Neural progenitor cell (in vitro differentiated cells): ENCODE results near the gene GRID1. TPM values are rescaled to one million over a fixed set of nuclear protein-coding genes. Genes with fewer than 3 reads are reported as not detected.
A peak's percentile ranks its signal among the peaks of the same experiment; 100 is the strongest.

ENCODE experiments used
- DNase-seq: peaks from one replicate; pipeline ENCODE4 v3.0.0-alpha.2; 2016; ENCODE audit warnings: low spot score
- H2AFZ ChIP-seq: fragments of 200-600 bp; sonication (generic); replicated peaks from 2 replicates; pipeline ENCODE4 v1.6.1; 2016; ENCODE audit warnings: antibody characterized with exemption
- H3F3A ChIP-seq: fragments of 200-600 bp; sonication (generic); 2 replicates; pipeline ENCODE4 v1.6.1; 2016; ENCODE audit warnings: antibody characterized with exemption, low read depth
- H3K27ac ChIP-seq: fragments of 200-600 bp; sonication (generic); 2 replicates; pipeline ENCODE4 v1.5.1; 2016; ENCODE audit warnings: mild to moderate bottlenecking
- H3K27me3 ChIP-seq: fragments of 200-600 bp; sonication (generic); 2 replicates; pipeline ENCODE4 v1.6.1; 2016; ENCODE audit warnings: mild to moderate bottlenecking, moderate library complexity
- H3K36me3 ChIP-seq: fragments of 200-600 bp; sonication (generic); 2 replicates; pipeline ENCODE4 v1.5.1; 2016
- H3K4me1 ChIP-seq: fragments of 200-600 bp; sonication (generic); 2 replicates; pipeline ENCODE4 v1.6.1; 2016; ENCODE audit warnings: mixed run types
- H3K4me2 ChIP-seq: fragments of 200-600 bp; sonication (generic); 2 replicates; pipeline ENCODE4 v1.6.1; 2016
- H3K4me3 ChIP-seq: fragments of 200-600 bp; sonication (generic); 2 replicates; pipeline ENCODE4 v1.5.1; 2016
- H3K79me2 ChIP-seq: fragments of 200-600 bp; sonication (generic); 2 replicates; pipeline ENCODE4 v1.6.1; 2016; ENCODE audit warnings: low read depth
- H3K9ac ChIP-seq: fragments of 200-600 bp; sonication (generic); 2 replicates; pipeline ENCODE4 v1.6.1; 2016
- H3K9me3 ChIP-seq: fragments of 200-600 bp; sonication (generic); 2 replicates; pipeline ENCODE4 v1.5.1; 2016; ENCODE audit warnings: low read depth
- H4K20me1 ChIP-seq: fragments of 200-600 bp; sonication (generic); 2 replicates; pipeline ENCODE4 v1.6.1; 2016; ENCODE audit warnings: low read depth
- H3K27ac Mint-ChIP-seq: 3 replicates; pipeline ENCODE4 v1.8.0; 2021; ENCODE audit warnings: mixed read lengths
- H3K27me3 Mint-ChIP-seq: 2 replicates; pipeline ENCODE4 v1.8.0; 2022; ENCODE audit warnings: low read depth, mild to moderate bottlenecking, inconsistent platforms, moderate library complexity, mixed read lengths; ENCODE audit not compliant: insufficient read depth
- H3K36me3 Mint-ChIP-seq: 3 replicates; pipeline ENCODE4 v1.8.0; 2021; ENCODE audit warnings: mixed read lengths
- H3K4me1 Mint-ChIP-seq: 3 replicates; pipeline ENCODE4 v1.8.0; 2021; ENCODE audit warnings: mixed read lengths
- H3K4me3 Mint-ChIP-seq: 3 replicates; pipeline ENCODE4 v1.8.0; 2021; ENCODE audit warnings: mild to moderate bottlenecking, moderate library complexity, mixed read lengths
- H3K9me3 Mint-ChIP-seq: 3 replicates; pipeline ENCODE4 v1.8.0; 2020; ENCODE audit warnings: mixed read lengths
- CTCF ChIP-seq: fragments of 200-600 bp; sonication (generic); IDR thresholded peaks from 2 replicates; pipeline ENCODE4 v1.5.1; 2017; ENCODE audit warnings: antibody characterized with exemption, mild to moderate bottlenecking
- EZH2 ChIP-seq: fragments of 200-600 bp; sonication (generic); IDR thresholded peaks from 2 replicates; pipeline ENCODE4 v1.6.1; 2017; ENCODE audit warnings: antibody characterized with exemption, mild to moderate bottlenecking, moderate library complexity
- EZH2phosphoT487 ChIP-seq: fragments of 200-600 bp; sonication (generic); IDR thresholded peaks from 2 replicates; pipeline ENCODE4 v1.6.1; 2017; ENCODE audit warnings: antibody characterized with exemption
- total RNA-seq: library from RNA; depleted of rRNA; stranded (reverse); fragments of >200 nt; gene quantifications from 2 replicates; pipeline ENCODE4 v1.2.3, GENCODE V29; 2015; ENCODE audit warnings: low replicate concordance

GRID1 gene
- total RNA-seq, 1 donor from 2014 or later = not detected

- no peak overlapping the region for H3K27ac Mint-ChIP-seq
- Histone ChIP-seq H3K36me3 (no peaks in the 10 kb centered on the region), H3K4me3 (no peak overlapping the region), H3K9me3 (no peaks in the 10 kb centered on the region), H3K4me2 (no peak overlapping the region), H2AFZ (no peak overlapping the region), H3K27me3 (no peaks in the 10 kb centered on the region), H3F3A (no peaks in the 10 kb centered on the region), H3K4me1 (no peaks in the 10 kb centered on the region), H3K27ac (no peak overlapping the region), H3K9ac (no peak overlapping the region), H3K79me2 (no peaks in the 10 kb centered on the region), H4K20me1 (no peaks in the 10 kb centered on the region)
- no peak for TF ChIP-seq CTCF
- no peak for TF ChIP-seq EZH2phosphoT487
- TF ChIP-seq EZH2 = no peak
- H3K36me3 Mint-ChIP-seq = no peaks in the 10 kb centered on the region
- DNase-seq = no peak
- no peak overlapping the region for H3K4me3 Mint-ChIP-seq
- H3K9me3 Mint-ChIP-seq = no peaks in the 10 kb centered on the region
- peaks cover 6% of the 10 kb centered on the region for H3K27me3 Mint-ChIP-seq
- H3K4me1 Mint-ChIP-seq = peaks cover 3% of the 10 kb centered on the region
Measured at GRCh38 chr10:86329093-86329710, 37.4 kb downstream of the GRID1 start.

- H3K9me3 ChIP-seq = no peaks in the 10 kb centered on the region
Measured at GRCh38 chr10:86327954-86328725, 38.5 kb downstream of the GRID1 start.

GRCh38 chr10:86325158-86325557, 41.4 kb downstream of the GRID1 start:
- Histone ChIP-seq H3K36me3 (no peaks in the 10 kb centered on the region), H2AFZ (no peak overlapping the region), H3K9ac (no peak overlapping the region), H3K4me2 (no peak overlapping the region), H3K9me3 (no peaks in the 10 kb centered on the region), H3K27ac (no peak overlapping the region), H3K4me3 (no peak overlapping the region), H4K20me1 (no peaks in the 10 kb centered on the region), H3K27me3 (no peaks in the 10 kb centered on the region), H3K79me2 (no peaks in the 10 kb centered on the region), H3K4me1 (no peaks in the 10 kb centered on the region), H3F3A (no peaks in the 10 kb centered on the region)
- Mint-ChIP-seq H3K4me1 (no peaks in the 10 kb centered on the region), H3K36me3 (no peaks in the 10 kb centered on the region), H3K27me3 (peaks cover 4% of the 10 kb centered on the region), H3K4me3 (no peak overlapping the region), H3K27ac (no peak overlapping the region), H3K9me3 (no peaks in the 10 kb centered on the region)
- TF ChIP-seq EZH2 (no peak), CTCF (peak; percentile 33)
- peak; percentile 15 for DNase-seq

More at GRCh38 chr10:86327954-86328725, 38.5 kb downstream of the GRID1 start:
- DNase-seq = no peak
- no peak overlapping the region for H3K27ac ChIP-seq
- no peaks in the 10 kb centered on the region for H3K36me3 Mint-ChIP-seq
- no peaks in the 10 kb centered on the region for H3K27me3 ChIP-seq
- no peaks in the 10 kb centered on the region for H3F3A ChIP-seq
- no peaks in the 10 kb centered on the region for H3K36me3 ChIP-seq
- H3K4me1 ChIP-seq = no peaks in the 10 kb centered on the region
- H3K9ac ChIP-seq = no peak overlapping the region
- H3K4me2 ChIP-seq = no peak overlapping the region
- TF ChIP-seq EZH2phosphoT487 (no peak), CTCF (no peak), EZH2 (no peak)
- H3K27ac Mint-ChIP-seq = no peak overlapping the region
- H2AFZ ChIP-seq = no peak overlapping the region
- peaks cover 4% of the 10 kb centered on the region for H3K27me3 Mint-ChIP-seq
- H3K4me3 Mint-ChIP-seq = no peak overlapping the region
- no peak overlapping the region for H3K4me3 ChIP-seq
- H3K9me3 Mint-ChIP-seq = no peaks in the 10 kb centered on the region
- H3K4me1 Mint-ChIP-seq = peaks cover 2% of the 10 kb centered on the region
- no peaks in the 10 kb centered on the region for H3K79me2 ChIP-seq
- no peaks in the 10 kb centered on the region for H4K20me1 ChIP-seq
